DND-41 (cell line): Measurements from ENCODE around the gene MXD4.

Source experiments
- ATAC-seq: fragments of 200-7000 bp; cut with Tn5 transposase; 3 replicates; pipeline ENCODE4 v1.9.1; 2021; ENCODE audit warnings: low read depth; ENCODE audit not compliant: insufficient read depth
- DNase-seq: peaks from one replicate; pipeline ENCODE4 v3.0.0-alpha.2; 2020
- H2AFZ ChIP-seq: 2 replicates; pipeline ENCODE4 v1.6.0; 2012; ENCODE audit warnings: low read depth, low read length
- H3K27ac ChIP-seq: 2 replicates; pipeline ENCODE4 v1.5.1; 2012; ENCODE audit warnings: low read length, inconsistent platforms
- H3K27me3 ChIP-seq: fragments of 200-600 bp; sonication (generic); 2 replicates; pipeline ENCODE4 v1.6.0; 2012; ENCODE audit warnings: low read length, mild to moderate bottlenecking, inconsistent platforms; ENCODE audit not compliant: insufficient read depth, poor library complexity
- H3K36me3 ChIP-seq: 2 replicates; pipeline ENCODE4 v1.5.1; 2012; ENCODE audit warnings: low read length, inconsistent platforms; ENCODE audit not compliant: insufficient read depth
- H3K4me1 ChIP-seq: 2 replicates; pipeline ENCODE4 v1.5.1; 2012; ENCODE audit warnings: mild to moderate bottlenecking, low read length; ENCODE audit not compliant: insufficient read depth
- H3K4me2 ChIP-seq: 2 replicates; pipeline ENCODE4 v1.6.0; 2012; ENCODE audit warnings: mild to moderate bottlenecking, moderate library complexity, low read length, inconsistent platforms; ENCODE audit not compliant: insufficient read depth
- H3K4me3 ChIP-seq, 2 experiments: fragments of 200-600 bp in 1 of 2; shearing (Covaris generic) in 1 of 2; 2 replicates each; pipeline ENCODE4 v1.5.1; 2012 to 2016; ENCODE audit warnings: inconsistent platforms in 2 of 2, low read length in 2 of 2, mild to moderate bottlenecking in 2 of 2, low read depth in 1 of 2, moderate library complexity in 1 of 2
- H3K79me2 ChIP-seq: 2 replicates; pipeline ENCODE4 v1.6.0; 2012; ENCODE audit warnings: low read length, inconsistent platforms; ENCODE audit not compliant: insufficient read depth
- H3K9ac ChIP-seq: 2 replicates; pipeline ENCODE4 v1.6.0; 2012; ENCODE audit warnings: low read depth, mild to moderate bottlenecking, inconsistent platforms, low read length, moderate library complexity
- H3K9me3 ChIP-seq: 2 replicates; pipeline ENCODE4 v1.5.1; 2012; ENCODE audit warnings: low read length, moderate library complexity, mild to moderate bottlenecking, inconsistent platforms; ENCODE audit not compliant: insufficient read depth, severe bottlenecking
- H4K20me1 ChIP-seq: 2 replicates; pipeline ENCODE4 v1.6.0; 2012; ENCODE audit warnings: low read length; ENCODE audit not compliant: insufficient read depth
- CTCF ChIP-seq: IDR thresholded peaks from 2 replicates; pipeline ENCODE4 v1.5.1; 2012; ENCODE audit warnings: borderline replicate concordance, low read length, moderate library complexity, mild to moderate bottlenecking; ENCODE audit not compliant: poor library complexity, severe bottlenecking; ENCODE audit errors: extremely low read depth
- EZH2 ChIP-seq: IDR thresholded peaks from 3 replicates; pipeline ENCODE4 v1.6.1; 2012; ENCODE audit warnings: borderline replicate concordance, low read depth, mild to moderate bottlenecking, moderate library complexity, low read length, inconsistent platforms; ENCODE audit not compliant: severe bottlenecking

Gene MXD4

GRCh38 chr4:2286904-2287593 is 25.1 kb upstream of the MXD4 start:
- Histone ChIP-seq H3K79me2 (no peaks in the 10 kb centered on the region), H3K4me1 (peaks cover 56% of the 10 kb centered on the region), H2AFZ (no peak overlapping the region), H3K9me3 (no peaks in the 10 kb centered on the region), H3K36me3 (no peaks in the 10 kb centered on the region), H3K4me3 (no peak overlapping the region), H4K20me1 (peaks cover under 1% of the 10 kb centered on the region; the same call in 1 of the 2 replicates), H3K27me3 (no peaks in the 10 kb centered on the region), H3K9ac (no peak overlapping the region), H3K27ac (no peak overlapping the region), H3K4me2 (no peak overlapping the region)
- TF ChIP-seq CTCF (no peak), EZH2 (no peak)
- DNase-seq, result no peak
- ATAC-seq, result no peak

GRCh38 chr4:2285613-2286381 is 23.9 kb upstream of the MXD4 start:
- Histone ChIP-seq H3K4me1 (peaks cover 57% of the 10 kb centered on the region), H4K20me1 (no peaks in the 10 kb centered on the region), H3K9ac (no peak overlapping the region), H3K4me3 (no peak overlapping the region), H3K4me2 (no peak overlapping the region), H3K36me3 (no peaks in the 10 kb centered on the region), H2AFZ (no peak overlapping the region), H3K79me2 (no peaks in the 10 kb centered on the region), H3K27ac (peak overlapping the region; percentile 49; the same call in 1 of the 2 replicates), H3K9me3 (no peaks in the 10 kb centered on the region), H3K27me3 (no peaks in the 10 kb centered on the region)
- ATAC-seq (no peak), DNase-seq (no peak)
- TF ChIP-seq CTCF, result no peak
- TF ChIP-seq EZH2, result no peak

- Histone ChIP-seq H3K36me3 (no peaks in the 10 kb centered on the region), H4K20me1 (no peaks in the 10 kb centered on the region), H3K4me2 (no peak overlapping the region), H3K4me3 (no peak overlapping the region), H3K79me2 (no peaks in the 10 kb centered on the region), H2AFZ (no peak overlapping the region), H3K27me3 (no peaks in the 10 kb centered on the region), H3K27ac (peak overlapping the region; percentile 49; the same call in 1 of the 2 replicates), H3K9ac (no peak overlapping the region), H3K4me1 (peaks cover 53% of the 10 kb centered on the region), H3K9me3 (no peaks in the 10 kb centered on the region)
- ATAC-seq, result no peak
- peak; percentile 40 for DNase-seq
- TF ChIP-seq CTCF (no peak), EZH2 (no peak)
Observed at GRCh38 chr4:2284934-2285612, 23.2 kb upstream of the MXD4 start.
